ENCODE measurements around the gene TERT.

DNA sequence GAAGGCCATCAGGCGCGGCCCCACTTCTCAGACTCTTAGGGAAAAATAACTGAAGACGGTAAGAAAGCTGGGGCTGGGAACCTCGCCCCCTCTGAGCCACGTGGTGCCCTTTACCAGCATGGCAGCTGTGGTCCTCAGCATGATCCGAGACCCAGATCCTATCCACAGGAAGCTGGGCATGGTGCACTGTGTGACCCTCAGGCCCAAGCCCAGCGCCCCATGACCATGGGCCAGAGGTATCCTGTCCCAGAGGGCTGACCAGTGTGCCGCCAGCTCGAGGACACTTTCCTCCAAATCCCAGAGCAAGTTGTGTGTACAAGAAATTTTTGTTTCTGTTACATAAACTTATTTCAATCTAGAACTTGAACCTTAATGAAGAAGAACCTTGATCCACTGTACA lies 28.1 kb downstream of the TERT start:
- TF ChIP-seq EZH2phosphoT487 (IDR thresholded peaks at IDR 0.05; ENCODE audit: insufficient read depth, low read depth) (no peak), EZH2 (IDR thresholded peaks at IDR 0.05; ENCODE audit: insufficient read depth, poor library complexity, severe bottlenecking) (no peak)
